ENCODE measurements around the gene ZNF546.
"Not testable (repeated sequence)": the region's sequence is repeated elsewhere in the genome, so short reads cannot be mapped to it uniquely, and the experiment has no call there.

ZNF546 gene

GRCh38 chr19:39987167-39987566, 9.7 kb upstream of the ZNF546 start:
- DNase-seq: no peak

GRCh38 chr19:39987596-39987995, 9.3 kb upstream of the ZNF546 start:
- DNase-seq: no peak

- DNase-seq: no peak
These were observed 3.3 kb upstream of the ZNF546 start for GRCh38 chr19:39993605-39994004.

DNA sequence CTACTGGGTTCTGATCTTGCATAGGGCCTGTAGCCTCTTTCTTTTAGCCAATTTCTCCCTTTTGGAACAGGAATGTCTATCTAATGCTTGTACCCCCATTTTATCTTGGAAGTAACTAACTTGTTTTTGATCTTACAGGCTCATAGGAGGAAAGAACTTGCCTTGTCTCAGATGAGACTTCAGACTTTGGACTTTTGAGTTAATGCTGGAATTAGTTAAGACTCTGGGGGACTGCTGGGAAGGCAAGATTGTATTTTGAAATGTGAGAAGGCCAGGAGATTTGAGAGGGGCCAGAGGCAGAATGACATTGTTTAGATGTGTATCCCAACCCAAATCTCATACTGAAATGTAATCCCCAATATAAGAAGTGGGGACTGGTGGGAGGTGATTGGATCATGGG, 2.5 kb upstream of the ZNF546 start:
- no peak for DNase-seq

GRCh38 chr19:39995794-39996193, 1.1 kb upstream of the ZNF546 start:
- DNase-seq: no peak

- no peak for DNase-seq
These were observed 546 bp upstream of the ZNF546 start for GRCh38 chr19:39996218-39996810.

- no peak for DNase-seq
These were observed 867 bp downstream of the ZNF546 start for GRCh38 chr19:39997638-39998216.

DNA sequence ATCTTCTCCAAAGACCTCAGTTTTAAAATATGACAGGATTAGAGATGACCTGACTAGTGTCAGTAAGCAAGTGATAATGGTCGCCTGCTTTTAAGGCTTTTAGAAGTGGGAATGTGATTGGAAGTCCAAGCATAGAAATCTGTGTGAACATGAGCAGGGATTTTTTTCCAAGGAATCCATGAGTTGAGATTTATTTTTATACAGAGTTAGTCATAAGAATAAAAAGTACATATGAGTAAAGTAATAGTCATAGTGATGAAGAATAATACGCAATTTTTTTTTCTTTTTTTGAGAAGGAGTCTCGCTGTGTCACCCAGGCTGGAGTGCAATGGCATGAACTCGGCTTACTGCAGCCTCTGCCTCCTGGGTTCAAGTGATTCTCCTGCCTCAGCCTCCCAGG, 1.6 kb downstream of the ZNF546 start:
- no peak for DNase-seq

DNA sequence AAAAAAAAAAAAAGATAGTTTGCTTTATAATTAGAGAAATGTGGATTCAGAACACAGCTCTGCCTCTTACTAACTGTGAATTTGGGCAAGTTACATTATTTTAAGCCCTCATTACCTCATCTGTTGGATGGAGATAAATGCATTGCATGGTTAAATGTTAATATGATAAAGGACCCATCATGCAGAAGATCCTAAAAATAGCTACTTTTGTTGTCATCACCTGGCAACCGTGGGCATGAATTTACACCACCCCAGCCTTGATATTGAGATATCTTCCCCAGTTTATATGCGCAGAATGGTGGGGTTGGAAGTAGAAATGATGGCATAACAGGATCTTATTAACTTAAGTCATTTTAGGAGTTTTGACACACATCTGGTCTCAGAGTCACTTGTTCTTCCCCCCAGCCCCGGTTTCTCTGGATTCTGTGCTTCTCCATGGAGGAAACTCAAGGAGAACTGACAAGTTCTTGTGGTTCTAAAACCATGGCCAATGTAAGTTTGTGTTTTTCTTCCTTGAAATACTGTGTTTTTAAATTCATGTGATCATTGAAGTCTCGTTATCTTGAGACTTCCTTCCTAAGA, 8.9 kb downstream of the ZNF546 start:
- no peak for DNase-seq

DNA sequence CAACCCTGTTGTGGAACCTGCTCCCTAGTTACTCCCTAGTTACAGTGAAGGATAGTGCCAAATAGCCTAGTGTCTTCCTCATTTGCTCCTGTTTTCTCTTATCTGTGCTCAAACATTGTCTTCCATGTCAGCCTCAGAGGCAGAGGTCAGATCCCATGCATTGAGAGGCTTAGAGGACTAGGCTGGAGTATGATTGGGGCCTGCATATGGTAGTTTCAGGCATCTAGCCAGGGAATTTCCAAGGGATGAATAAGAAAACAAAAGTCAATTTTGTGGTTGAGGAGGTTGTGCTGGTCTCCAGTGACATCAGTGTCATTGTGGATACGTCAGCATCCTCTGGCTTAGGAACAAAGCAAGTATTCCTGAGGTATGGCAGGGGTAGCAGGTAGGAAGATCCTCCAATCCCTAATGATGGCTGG, 9.4 kb downstream of the ZNF546 start:
- DNase-seq: no peak

GRCh38 chr19:40009674-40010073, 12.8 kb downstream of the ZNF546 start:
- no peak for DNase-seq

DNA sequence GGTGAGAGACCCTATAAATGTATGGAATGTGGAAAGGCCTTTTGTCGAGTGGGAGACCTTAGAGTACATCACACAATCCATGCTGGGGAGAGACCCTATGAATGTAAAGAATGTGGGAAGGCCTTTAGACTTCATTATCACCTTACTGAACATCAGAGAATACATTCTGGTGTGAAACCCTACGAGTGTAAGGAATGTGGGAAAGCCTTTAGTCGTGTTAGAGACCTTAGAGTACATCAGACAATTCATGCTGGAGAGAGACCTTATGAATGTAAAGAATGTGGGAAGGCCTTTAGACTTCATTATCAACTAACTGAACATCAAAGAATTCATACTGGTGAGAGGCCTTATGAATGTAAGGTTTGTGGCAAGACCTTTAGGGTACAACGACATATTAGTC, 17.1 kb downstream of the ZNF546 start:
- DNase-seq: no peak

DNA sequence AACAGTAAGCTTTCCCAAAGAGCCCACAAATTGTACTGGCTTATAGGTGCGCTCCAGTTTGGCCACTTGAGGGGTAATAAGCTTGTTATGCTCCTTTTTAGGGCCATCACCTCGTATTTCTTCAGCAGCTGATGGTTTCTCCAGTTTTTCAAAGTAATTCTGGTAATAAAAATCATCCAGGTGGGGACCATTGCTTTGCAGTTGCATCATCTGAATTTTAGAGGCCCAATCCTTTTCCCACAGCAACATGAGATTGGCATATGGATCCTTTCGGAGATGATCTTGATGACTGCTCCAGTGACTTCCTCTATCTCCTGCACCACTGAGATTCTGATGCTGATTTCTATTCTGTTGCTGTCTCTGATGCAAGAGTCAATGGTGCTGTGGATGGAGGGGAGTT, 27.1 kb downstream of the ZNF546 start:
- no peak for DNase-seq

DNA sequence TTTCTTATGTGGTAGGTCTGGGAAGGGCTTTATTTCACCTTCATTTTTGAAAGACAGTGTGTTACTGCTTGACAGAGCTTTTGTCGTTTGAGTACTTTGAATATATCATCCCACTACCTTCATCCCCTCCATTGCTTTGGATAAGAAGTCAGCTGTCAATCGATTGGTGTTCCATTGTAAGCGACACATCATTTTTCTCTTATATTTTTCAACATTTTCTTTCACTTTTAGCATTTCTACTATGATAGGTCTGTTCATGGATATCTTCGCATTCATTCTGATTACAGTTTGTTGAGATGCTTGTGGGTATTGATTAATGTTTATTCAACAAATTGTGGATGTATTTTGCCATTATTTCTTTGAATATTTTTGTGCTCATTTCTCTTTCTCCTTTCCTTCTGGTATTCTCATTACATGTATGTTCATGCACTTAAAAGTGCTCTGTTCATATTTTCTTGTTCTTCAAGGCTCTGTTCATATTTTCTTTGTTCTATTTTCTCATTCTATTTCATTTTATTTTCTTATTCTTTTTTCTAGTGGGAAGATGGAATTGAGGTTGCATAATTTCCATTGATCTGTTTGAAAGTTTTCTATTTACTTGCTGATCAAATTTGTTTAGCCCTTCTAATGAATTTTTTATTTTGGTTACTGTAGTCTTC, 29.2 kb downstream of the ZNF546 start:
- DNase-seq: no peak

DNA sequence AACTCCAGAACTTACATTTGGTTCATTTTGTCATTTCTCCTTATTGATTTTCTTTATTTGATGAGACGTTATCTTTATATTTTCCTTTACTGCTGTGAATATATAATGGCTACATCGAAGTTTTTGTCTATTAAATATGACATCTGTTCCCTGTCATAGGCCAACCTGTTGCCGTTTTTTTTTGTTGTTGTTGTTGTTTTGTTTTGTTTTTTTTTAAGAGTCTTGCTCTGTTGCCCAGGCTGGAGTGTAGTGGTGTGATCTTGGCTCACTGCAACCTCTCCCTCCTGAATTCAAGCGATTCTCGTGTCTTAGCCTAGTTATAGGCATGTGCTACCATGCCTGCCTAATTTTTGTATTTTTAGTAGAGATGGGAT, 29.7 kb downstream of the ZNF546 start:
- DNase-seq: no peak

DNA sequence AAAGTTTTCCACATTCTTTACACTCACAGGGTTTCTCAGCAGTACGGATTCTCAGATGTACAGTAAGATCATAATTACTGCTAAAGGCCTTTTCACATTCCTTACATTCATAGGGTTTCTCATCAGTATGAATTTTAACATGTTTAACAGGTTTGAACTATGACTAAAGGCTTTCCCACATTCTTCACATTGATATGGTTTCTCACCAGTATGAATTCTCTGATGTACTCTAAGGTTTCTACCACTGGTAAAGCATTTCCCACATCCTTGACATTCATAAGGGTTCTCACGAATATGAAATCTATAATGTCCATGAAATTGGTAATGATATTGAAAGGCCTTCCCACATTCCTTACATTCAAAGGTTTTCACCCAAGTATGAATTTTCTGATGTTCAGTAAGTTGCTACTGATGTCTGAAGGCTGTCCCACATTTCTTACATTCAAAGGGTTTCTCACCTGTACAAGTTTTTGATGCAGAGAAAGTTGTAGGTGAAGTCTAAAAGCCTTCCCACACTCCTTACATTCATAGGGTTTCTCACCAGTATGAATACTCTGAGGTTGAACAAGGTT, 37.2 kb downstream of the ZNF546 start:
- no peak for DNase-seq

GRCh38 chr19:40035996-40036395, 39.1 kb downstream of the ZNF546 start:
- no peak for DNase-seq

DNA sequence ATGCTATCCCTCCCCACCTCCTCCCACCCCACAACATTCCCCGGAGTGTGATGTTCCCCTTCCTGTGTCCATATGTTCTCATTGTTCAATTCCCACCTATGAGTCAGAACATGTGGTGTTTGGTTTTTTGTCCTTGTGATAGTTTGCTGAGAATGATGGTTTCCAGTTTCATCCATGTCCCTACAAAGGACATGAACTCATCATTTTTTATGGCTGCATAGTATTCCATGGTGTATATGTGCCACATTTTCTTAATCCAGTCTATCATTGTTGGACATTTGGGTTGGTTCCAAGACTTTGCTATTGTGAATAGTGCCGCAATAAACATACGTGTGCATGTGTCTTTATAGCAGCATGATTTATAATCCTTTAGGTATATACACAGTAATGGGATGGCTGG, 41.2 kb downstream of the ZNF546 start:
- DNase-seq: not testable (repeated sequence)

- DNase-seq: not testable (repeated sequence)
These were observed 44.9 kb downstream of the ZNF546 start for GRCh38 chr19:40041718-40042117.

- DNase-seq: no peak
These were observed 56.6 kb downstream of the ZNF546 start for GRCh38 chr19:40053491-40053890.

GRCh38 chr19:40054632-40055031, 57.8 kb downstream of the ZNF546 start:
- DNase-seq: no peak

DNA sequence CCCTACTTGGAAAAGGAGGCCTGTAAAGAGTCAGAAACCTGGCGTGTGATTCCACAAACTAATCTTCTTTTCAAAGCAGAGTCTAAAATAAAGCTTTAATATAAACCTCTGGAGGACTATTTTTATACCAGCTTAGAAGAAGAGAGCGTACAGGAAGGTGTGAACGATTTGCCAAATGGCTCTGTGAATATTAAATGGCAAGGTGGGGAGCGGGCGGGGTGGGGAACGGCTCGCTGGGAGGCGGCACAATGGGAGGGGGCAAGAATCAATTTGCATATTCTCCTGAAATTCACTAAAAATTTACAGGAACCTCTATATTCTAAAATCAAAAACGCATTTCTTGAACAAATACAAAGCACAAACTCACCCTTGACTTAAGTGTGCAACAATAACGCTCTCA, 58.2 kb downstream of the ZNF546 start:
- DNase-seq: no peak

DNA sequence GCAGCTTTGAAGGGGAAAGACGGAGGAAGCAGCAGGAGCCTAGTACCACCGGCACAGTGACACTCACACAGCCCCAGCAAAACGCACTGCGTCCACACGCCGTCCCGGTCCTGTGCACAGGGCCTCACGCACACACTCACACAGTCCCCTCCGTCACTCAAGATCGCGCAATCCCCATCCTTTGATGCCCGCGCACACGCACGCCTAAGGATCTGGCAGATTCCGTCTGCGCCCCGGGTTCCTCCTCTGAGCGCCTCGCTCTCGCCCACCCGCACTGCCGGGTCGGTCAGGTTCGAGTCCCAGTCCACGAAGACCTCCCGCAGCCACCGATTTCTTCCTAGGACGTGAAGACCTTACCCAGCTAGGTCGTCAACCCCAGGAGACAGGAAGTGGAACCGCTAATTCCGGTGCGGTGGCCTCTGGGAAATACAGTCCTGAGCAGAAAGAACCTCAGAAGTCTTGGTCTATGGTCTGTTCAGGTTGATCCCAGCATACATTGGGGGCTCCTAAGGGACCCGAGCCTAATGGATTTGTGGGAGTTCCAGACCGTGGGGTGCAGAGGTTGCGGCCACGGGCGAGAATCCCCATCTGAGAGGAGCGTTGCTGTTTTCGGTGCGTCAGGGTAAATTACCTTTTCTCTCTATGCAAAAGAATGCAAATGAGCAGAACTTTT, 59.1 kb downstream of the ZNF546 start, which contains the start of gene ZNF780B:
Gene ZNF780B (minus strand): TSS at position 400 of the 673 bp plus-strand sequence. CDS start 5,899 bp downstream, outside the sequence.
- peak; percentile 55 for DNase-seq

All from KG1 (cell line).